IMR-90 (cell line): Measurements from ENCODE around the gene F2RL1.

Source experiments
- BHLHE40 ChIP-seq: fragments of 150-350 bp; IDR thresholded peaks from 2 replicates; pipeline ENCODE4 v1.6.1; 2016; ENCODE audit warnings: mild to moderate bottlenecking, low read depth, low read length
- CEBPB ChIP-seq: IDR thresholded peaks from 2 replicates; pipeline ENCODE4 v1.6.1; 2012; ENCODE audit warnings: low read depth, low read length, improper control_type of control experiment
- FOS ChIP-seq: fragments of 150-350 bp; IDR thresholded peaks from 2 replicates; pipeline ENCODE4 v1.6.1; 2016; ENCODE audit warnings: low read depth, low read length
- MAFK ChIP-seq: IDR thresholded peaks from 2 replicates; pipeline ENCODE4 v1.6.1; 2012; ENCODE audit warnings: low read depth, low read length, improper control_type of control experiment
- MAZ ChIP-seq: IDR thresholded peaks from 2 replicates; pipeline ENCODE4 v1.6.1; 2012; ENCODE audit warnings: low read depth, mild to moderate bottlenecking, low read length, improper control_type of control experiment, moderate library complexity, borderline replicate concordance
- MXI1 ChIP-seq: IDR thresholded peaks from 2 replicates; pipeline ENCODE4 v1.6.1; 2012; ENCODE audit warnings: low read depth, mild to moderate bottlenecking, low read length, moderate library complexity, borderline replicate concordance
- POLR2A ChIP-seq: IDR thresholded peaks from 2 replicates; pipeline ENCODE4 v1.6.1; 2012; ENCODE audit warnings: mild to moderate bottlenecking, low read depth, low read length
- RFX5 ChIP-seq: IDR thresholded peaks from 2 replicates; pipeline ENCODE4 v1.8.0; 2012; ENCODE audit warnings: low read depth, mild to moderate bottlenecking, low read length, moderate library complexity
- SMC3 ChIP-seq: fragments of 150-350 bp; IDR thresholded peaks from 2 replicates; pipeline ENCODE4 v1.6.1; 2016; ENCODE audit warnings: low read depth, mild to moderate bottlenecking, antibody characterized with exemption, low read length, moderate library complexity
- TF ChIP-seq, protein P1 (sequence below): conservative IDR thresholded peaks from 2 replicates; pipeline ENCODE4 v1.5.1; 2012; ENCODE audit warnings: mild to moderate bottlenecking, low read depth, low read length, improper control_type of control experiment
- TF ChIP-seq, protein P2 (sequence below): fragments of 150-350 bp; IDR thresholded peaks from 2 replicates; pipeline ENCODE4 v1.6.1; 2017; ENCODE audit warnings: mild to moderate bottlenecking, antibody characterized with exemption, low read length, low read depth
- TF ChIP-seq, protein P3 (sequence below): fragments of 150-350 bp; IDR thresholded peaks from 2 replicates; pipeline ENCODE4 v1.6.1; 2016; ENCODE audit warnings: low read depth, mild to moderate bottlenecking, low read length, moderate library complexity, borderline replicate concordance

DNA sequence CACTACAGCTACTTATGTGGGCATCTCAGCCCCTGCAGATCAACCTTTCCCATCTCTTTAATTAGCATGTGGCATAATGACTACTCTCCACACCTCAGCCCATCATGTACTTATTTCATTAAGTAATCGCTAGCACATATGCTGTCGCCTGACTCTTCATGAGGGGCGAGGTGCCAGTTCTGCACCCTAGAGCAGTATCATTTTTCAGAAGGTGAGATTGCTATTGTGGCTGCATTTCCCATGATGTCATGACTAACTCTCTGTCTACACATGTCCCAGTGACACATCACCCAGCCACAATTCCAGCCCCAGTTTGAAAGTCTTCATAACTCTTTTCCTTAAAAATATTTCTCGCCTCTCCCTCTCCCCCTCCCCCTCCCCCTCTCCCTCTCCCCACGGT lies 7.6 kb upstream of the F2RL1 start:
- TF ChIP-seq, protein P1, sequence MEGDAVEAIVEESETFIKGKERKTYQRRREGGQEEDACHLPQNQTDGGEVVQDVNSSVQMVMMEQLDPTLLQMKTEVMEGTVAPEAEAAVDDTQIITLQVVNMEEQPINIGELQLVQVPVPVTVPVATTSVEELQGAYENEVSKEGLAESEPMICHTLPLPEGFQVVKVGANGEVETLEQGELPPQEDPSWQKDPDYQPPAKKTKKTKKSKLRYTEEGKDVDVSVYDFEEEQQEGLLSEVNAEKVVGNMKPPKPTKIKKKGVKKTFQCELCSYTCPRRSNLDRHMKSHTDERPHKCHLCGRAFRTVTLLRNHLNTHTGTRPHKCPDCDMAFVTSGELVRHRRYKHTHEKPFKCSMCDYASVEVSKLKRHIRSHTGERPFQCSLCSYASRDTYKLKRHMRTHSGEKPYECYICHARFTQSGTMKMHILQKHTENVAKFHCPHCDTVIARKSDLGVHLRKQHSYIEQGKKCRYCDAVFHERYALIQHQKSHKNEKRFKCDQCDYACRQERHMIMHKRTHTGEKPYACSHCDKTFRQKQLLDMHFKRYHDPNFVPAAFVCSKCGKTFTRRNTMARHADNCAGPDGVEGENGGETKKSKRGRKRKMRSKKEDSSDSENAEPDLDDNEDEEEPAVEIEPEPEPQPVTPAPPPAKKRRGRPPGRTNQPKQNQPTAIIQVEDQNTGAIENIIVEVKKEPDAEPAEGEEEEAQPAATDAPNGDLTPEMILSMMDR, result no peak
- TF ChIP-seq MAFK, result no peak
- TF ChIP-seq, protein P2, sequence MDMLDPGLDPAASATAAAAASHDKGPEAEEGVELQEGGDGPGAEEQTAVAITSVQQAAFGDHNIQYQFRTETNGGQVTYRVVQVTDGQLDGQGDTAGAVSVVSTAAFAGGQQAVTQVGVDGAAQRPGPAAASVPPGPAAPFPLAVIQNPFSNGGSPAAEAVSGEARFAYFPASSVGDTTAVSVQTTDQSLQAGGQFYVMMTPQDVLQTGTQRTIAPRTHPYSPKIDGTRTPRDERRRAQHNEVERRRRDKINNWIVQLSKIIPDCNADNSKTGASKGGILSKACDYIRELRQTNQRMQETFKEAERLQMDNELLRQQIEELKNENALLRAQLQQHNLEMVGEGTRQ, result no peak
- TF ChIP-seq FOS, result peak; percentile 3; the same call in 1 of the 2 replicates
- TF ChIP-seq POLR2A, result no peak
- TF ChIP-seq SMC3, result no peak
- TF ChIP-seq BHLHE40, result no peak
- TF ChIP-seq, protein P3, sequence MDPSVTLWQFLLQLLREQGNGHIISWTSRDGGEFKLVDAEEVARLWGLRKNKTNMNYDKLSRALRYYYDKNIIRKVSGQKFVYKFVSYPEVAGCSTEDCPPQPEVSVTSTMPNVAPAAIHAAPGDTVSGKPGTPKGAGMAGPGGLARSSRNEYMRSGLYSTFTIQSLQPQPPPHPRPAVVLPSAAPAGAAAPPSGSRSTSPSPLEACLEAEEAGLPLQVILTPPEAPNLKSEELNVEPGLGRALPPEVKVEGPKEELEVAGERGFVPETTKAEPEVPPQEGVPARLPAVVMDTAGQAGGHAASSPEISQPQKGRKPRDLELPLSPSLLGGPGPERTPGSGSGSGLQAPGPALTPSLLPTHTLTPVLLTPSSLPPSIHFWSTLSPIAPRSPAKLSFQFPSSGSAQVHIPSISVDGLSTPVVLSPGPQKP, result no peak
- no peak for TF ChIP-seq RFX5
- TF ChIP-seq MXI1, result no peak
- TF ChIP-seq MAZ, result no peak
- no peak for TF ChIP-seq CEBPB
